H9 (cell line): ENCODE data around the gene DHRS9. TPM values are rescaled to one million over a fixed set of nuclear protein-coding genes. Genes with fewer than 3 reads are reported as not detected.
"Not testable (repeated sequence)": the region's sequence is repeated elsewhere in the genome, so short reads cannot be mapped to it uniquely, and the experiment has no call there.

ENCODE experiments used
- DNase-seq: peaks from one replicate; pipeline ENCODE4 v3.0.0-alpha.2; 2017
- H2AFZ ChIP-seq: one replicate; pipeline ENCODE4 v1.6.1; 2013; ENCODE audit warnings: mild to moderate bottlenecking, low read length, control low read depth, moderate library complexity
- H2AK5ac ChIP-seq: 2 replicates; pipeline ENCODE4 v1.6.1; 2013; ENCODE audit warnings: low read length, control low read depth, mixed read lengths; ENCODE audit not compliant: insufficient read length
- H2BK120ac ChIP-seq: one replicate; pipeline ENCODE4 v1.6.1; 2013; ENCODE audit warnings: low read depth, mild to moderate bottlenecking, low read length, control low read depth, inconsistent platforms; ENCODE audit not compliant: poor library complexity, severe bottlenecking
- H2BK12ac ChIP-seq: 2 replicates; pipeline ENCODE4 v1.6.1; 2013; ENCODE audit warnings: low read length, control low read depth, mixed read lengths, low read depth; ENCODE audit not compliant: insufficient read length
- H2BK15ac ChIP-seq: 2 replicates; pipeline ENCODE4 v1.6.1; 2013; ENCODE audit warnings: low read depth, low read length, control low read depth
- H2BK20ac ChIP-seq: one replicate; pipeline ENCODE4 v1.6.1; 2013; ENCODE audit warnings: low read depth, mild to moderate bottlenecking, low read length, control low read depth, inconsistent platforms; ENCODE audit not compliant: poor library complexity, severe bottlenecking
- H2BK5ac ChIP-seq: 2 replicates; pipeline ENCODE4 v1.6.1; 2013; ENCODE audit warnings: low read length, control low read depth, mixed read lengths; ENCODE audit not compliant: insufficient read length
- H3K14ac ChIP-seq: 2 replicates; pipeline ENCODE4 v1.6.1; 2013; ENCODE audit warnings: low read length, control low read depth; ENCODE audit not compliant: insufficient read depth
- H3K18ac ChIP-seq: 2 replicates; pipeline ENCODE4 v1.6.1; 2013; ENCODE audit warnings: low read depth, mild to moderate bottlenecking, mixed read lengths, low read length, control low read depth; ENCODE audit not compliant: insufficient read length
- H3K23ac ChIP-seq: 2 replicates; pipeline ENCODE4 v1.6.1; 2013; ENCODE audit warnings: low read length, control low read depth, mixed read lengths, low read depth; ENCODE audit not compliant: insufficient read length
- H3K23me2 ChIP-seq: 2 replicates; pipeline ENCODE4 v1.6.1; 2013; ENCODE audit warnings: low read depth, mild to moderate bottlenecking, mixed read lengths, low read length, control low read depth; ENCODE audit not compliant: insufficient read length, poor library complexity, severe bottlenecking
- H3K27ac ChIP-seq: 2 replicates; pipeline ENCODE4 v1.5.1; 2013; ENCODE audit warnings: low read length, control low read depth, mixed read lengths, low read depth; ENCODE audit not compliant: insufficient read length
- H3K27me3 ChIP-seq: 2 replicates; pipeline ENCODE4 v1.6.1; 2013; ENCODE audit warnings: low read length, control low read depth, inconsistent platforms; ENCODE audit not compliant: insufficient read depth
- H3K4ac ChIP-seq: 2 replicates; pipeline ENCODE4 v1.6.1; 2013; ENCODE audit warnings: low read depth, mild to moderate bottlenecking, control low read depth, inconsistent platforms, low read length, moderate library complexity
- H3K4me1 ChIP-seq: 2 replicates; pipeline ENCODE4 v1.6.1; 2013; ENCODE audit warnings: low read length, control low read depth, inconsistent platforms; ENCODE audit not compliant: insufficient read depth
- H3K4me2 ChIP-seq: 2 replicates; pipeline ENCODE4 v1.6.1; 2013; ENCODE audit warnings: low read length, control low read depth, mixed read lengths; ENCODE audit not compliant: insufficient read length, insufficient read depth
- H3K56ac ChIP-seq: 2 replicates; pipeline ENCODE4 v1.6.1; 2013; ENCODE audit warnings: low read depth, mild to moderate bottlenecking, mixed read lengths, low read length, control low read depth; ENCODE audit not compliant: insufficient read length
- H3K79me1 ChIP-seq: 2 replicates; pipeline ENCODE4 v1.6.1; 2013; ENCODE audit warnings: low read depth, mild to moderate bottlenecking, moderate library complexity, low read length, control low read depth, inconsistent platforms; ENCODE audit not compliant: insufficient read depth, poor library complexity, severe bottlenecking
- H3K79me2 ChIP-seq: 2 replicates; pipeline ENCODE4 v1.6.1; 2013; ENCODE audit warnings: low read length, control low read depth, inconsistent platforms; ENCODE audit not compliant: insufficient read depth
- H3K9ac ChIP-seq: 2 replicates; pipeline ENCODE4 v1.6.1; 2013; ENCODE audit warnings: low read length, control low read depth, mixed read lengths; ENCODE audit not compliant: insufficient read length; ENCODE audit errors: extremely low read depth
- H3K9me3 ChIP-seq: one replicate; pipeline ENCODE4 v1.6.1; 2013; ENCODE audit warnings: low read depth, low read length, inconsistent platforms; ENCODE audit not compliant: control insufficient read depth
- H3T11ph ChIP-seq: one replicate; pipeline ENCODE4 v1.6.1; 2013; ENCODE audit warnings: mild to moderate bottlenecking, low read length, control low read depth, inconsistent platforms
- H4K20me1 ChIP-seq: one replicate; pipeline ENCODE4 v1.6.1; 2013; ENCODE audit not compliant: control insufficient read depth, insufficient read length, insufficient read depth
- H4K5ac ChIP-seq: 2 replicates; pipeline ENCODE4 v1.6.1; 2013; ENCODE audit warnings: low read depth, mild to moderate bottlenecking, mixed read lengths, low read length, control low read depth; ENCODE audit not compliant: insufficient read length
- H4K8ac ChIP-seq: replicated peaks from 2 replicates; pipeline ENCODE4 v1.6.1; 2013; ENCODE audit warnings: low read length, control low read depth, mixed read lengths, low read depth; ENCODE audit not compliant: insufficient read length
- H4K91ac ChIP-seq: 2 replicates; pipeline ENCODE4 v1.6.1; 2013; ENCODE audit warnings: low read depth, mild to moderate bottlenecking, moderate library complexity, mixed read lengths, low read length, control low read depth; ENCODE audit not compliant: insufficient read length
- H3K27ac Mint-ChIP-seq, 3 experiments: 2 replicates in 2 of 3; 3 replicates in 1 of 3; pipeline ENCODE4 v1.8.0; 2020 to 2021; ENCODE audit warnings: mixed read lengths in 3 of 3, mild to moderate bottlenecking in 1 of 3, moderate library complexity in 1 of 3
- H3K27me3 Mint-ChIP-seq: 2 replicates; pipeline ENCODE4 v1.8.0; 2021; ENCODE audit warnings: low read depth, mild to moderate bottlenecking, moderate library complexity, mixed read lengths
- H3K36me3 Mint-ChIP-seq, 3 experiments: 2 replicates in 2 of 3; 3 replicates in 1 of 3; pipeline ENCODE4 v1.8.0; 2020 to 2021; ENCODE audit warnings: low read depth in 3 of 3, mixed read lengths in 3 of 3; ENCODE audit not compliant: insufficient read depth in 1 of 3
- H3K4me1 Mint-ChIP-seq, 2 experiments: 2 replicates each; pipeline ENCODE4 v1.8.0; 2020; ENCODE audit warnings: mixed read lengths in 2 of 2
- H3K4me3 Mint-ChIP-seq, 2 experiments: 2 replicates in 1 of 2; 3 replicates in 1 of 2; pipeline ENCODE4 v1.8.0; 2020 to 2021; ENCODE audit warnings: mild to moderate bottlenecking in 2 of 2, mixed read lengths in 2 of 2, moderate library complexity in 1 of 2
- H3K9me3 Mint-ChIP-seq, 2 experiments: 2 replicates in 1 of 2; 3 replicates in 1 of 2; pipeline ENCODE4 v1.8.0; 2020; ENCODE audit warnings: mild to moderate bottlenecking in 2 of 2, mixed read lengths in 2 of 2, moderate library complexity in 1 of 2
- WGBS: extraction: QIAGEN DNeasy Blood & Tissue Kit; methylation state at CpG from one replicate; pipeline ENCODE4 v1.1.7; 2013; ENCODE audit warnings: missing lambda C conversion rate, low lambda C conversion rate, mixed read lengths; ENCODE audit not compliant: insufficient read length; ENCODE audit errors: extremely low coverage; 5-methylcytosine and 5-hydroxymethylcytosine counted together
- total RNA-seq: library from RNA; stranded (reverse); gene quantifications from 2 replicates; pipeline ENCODE4 v1.2.1, GENCODE V29; 2021
- TF ChIP-seq, protein P1 (sequence below): fragments of 200-600 bp; sonication (generic); conservative IDR thresholded peaks from 3 replicates; pipeline ENCODE4 v1.8.0; 2021; ENCODE audit warnings: antibody characterized with exemption, mild to moderate bottlenecking

DHRS9 gene
- total RNA-seq, 1 experiment from 2014 or later: not detected

DNA sequence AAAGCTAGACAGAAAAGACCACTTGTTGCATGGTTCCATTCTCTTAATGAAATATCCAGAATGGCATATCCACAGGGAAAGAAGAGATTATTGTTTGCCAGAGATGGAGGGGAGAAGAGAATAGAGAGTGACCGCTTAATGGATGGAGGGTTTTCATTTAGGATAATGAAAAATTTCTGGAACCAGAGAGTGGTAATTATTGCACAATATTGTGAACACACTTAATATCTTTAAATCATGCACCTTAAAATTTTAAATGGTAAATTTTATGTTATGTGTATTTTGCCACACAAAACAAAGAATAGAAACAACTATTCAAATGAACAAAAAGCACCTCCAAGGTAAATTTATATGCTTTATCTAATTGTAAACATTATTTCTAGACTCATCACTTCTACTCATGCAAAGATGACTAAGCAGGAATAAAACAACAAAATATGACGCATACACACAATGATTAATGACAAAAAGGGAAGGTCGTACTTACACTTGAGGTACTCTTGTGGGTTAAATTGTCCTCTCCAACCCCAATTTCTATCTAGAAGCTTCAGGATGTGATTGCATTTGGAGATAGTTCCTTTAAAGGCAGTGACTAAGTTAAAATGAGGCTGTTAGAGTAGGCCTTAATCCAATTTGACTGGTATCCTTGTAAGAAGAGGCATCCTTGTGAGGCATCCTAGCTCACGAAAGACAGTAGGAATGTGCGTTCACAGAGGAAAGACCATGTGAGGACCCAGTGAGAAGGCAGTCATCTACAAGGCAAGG, 18.7 kb upstream of the DHRS9 start:
- H3K4me1 Mint-ChIP-seq: no peaks in the 10 kb centered on the region
- no peak overlapping the region for H3K4ac ChIP-seq
- H3K23ac ChIP-seq: no peak overlapping the region
- H3K18ac ChIP-seq: no peak overlapping the region
- H3T11ph ChIP-seq: no peak overlapping the region
- H3K4me1 ChIP-seq: no peaks in the 10 kb centered on the region
- no peaks in the 10 kb centered on the region for H3K79me1 ChIP-seq
- no peak overlapping the region for H3K56ac ChIP-seq
- TF ChIP-seq, protein P1, sequence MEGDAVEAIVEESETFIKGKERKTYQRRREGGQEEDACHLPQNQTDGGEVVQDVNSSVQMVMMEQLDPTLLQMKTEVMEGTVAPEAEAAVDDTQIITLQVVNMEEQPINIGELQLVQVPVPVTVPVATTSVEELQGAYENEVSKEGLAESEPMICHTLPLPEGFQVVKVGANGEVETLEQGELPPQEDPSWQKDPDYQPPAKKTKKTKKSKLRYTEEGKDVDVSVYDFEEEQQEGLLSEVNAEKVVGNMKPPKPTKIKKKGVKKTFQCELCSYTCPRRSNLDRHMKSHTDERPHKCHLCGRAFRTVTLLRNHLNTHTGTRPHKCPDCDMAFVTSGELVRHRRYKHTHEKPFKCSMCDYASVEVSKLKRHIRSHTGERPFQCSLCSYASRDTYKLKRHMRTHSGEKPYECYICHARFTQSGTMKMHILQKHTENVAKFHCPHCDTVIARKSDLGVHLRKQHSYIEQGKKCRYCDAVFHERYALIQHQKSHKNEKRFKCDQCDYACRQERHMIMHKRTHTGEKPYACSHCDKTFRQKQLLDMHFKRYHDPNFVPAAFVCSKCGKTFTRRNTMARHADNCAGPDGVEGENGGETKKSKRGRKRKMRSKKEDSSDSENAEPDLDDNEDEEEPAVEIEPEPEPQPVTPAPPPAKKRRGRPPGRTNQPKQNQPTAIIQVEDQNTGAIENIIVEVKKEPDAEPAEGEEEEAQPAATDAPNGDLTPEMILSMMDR: no peak
- no peak overlapping the region for H3K4me2 ChIP-seq
- peaks cover 13 to 16% of the 10 kb centered on the region in 2 experiments for H3K9me3 Mint-ChIP-seq
- no peaks in the 10 kb centered on the region for H3K23me2 ChIP-seq
- no peak overlapping the region for H2AFZ ChIP-seq
- H3K27me3 ChIP-seq: no peaks in the 10 kb centered on the region
- no peak overlapping the region for H4K8ac ChIP-seq
- no peak overlapping the region for H2BK15ac ChIP-seq
- WGBS: no CpG with 5 or more reads among the region's 5 CpGs
- no peak overlapping the region for H3K27ac ChIP-seq
- no peak overlapping the region for H3K9ac ChIP-seq
- no peak overlapping the region for H2BK5ac ChIP-seq
- no peaks in the 10 kb centered on the region for H3K9me3 ChIP-seq
- no peak overlapping the region for H3K27ac Mint-ChIP-seq
- H3K79me2 ChIP-seq: no peaks in the 10 kb centered on the region
- DNase-seq: no peak
- H3K27me3 Mint-ChIP-seq: no peaks in the 10 kb centered on the region; the same call in 1 of the 2 replicates
- no peak overlapping the region for H3K4me3 Mint-ChIP-seq
- H2BK12ac ChIP-seq: no peak overlapping the region
- no peak overlapping the region for H4K5ac ChIP-seq
- H2BK120ac ChIP-seq: no peak overlapping the region
- H2BK20ac ChIP-seq: no peak overlapping the region
- H2AK5ac ChIP-seq: no peak overlapping the region
- H3K14ac ChIP-seq: no peak overlapping the region
- H4K20me1 ChIP-seq: no peaks in the 10 kb centered on the region
- H4K91ac ChIP-seq: no peak overlapping the region
- H3K36me3 Mint-ChIP-seq: peaks cover 9 to 13% (median 10%) of the 10 kb centered on the region in 3 experiments; a peak in 5 of 7 replicates

DNA sequence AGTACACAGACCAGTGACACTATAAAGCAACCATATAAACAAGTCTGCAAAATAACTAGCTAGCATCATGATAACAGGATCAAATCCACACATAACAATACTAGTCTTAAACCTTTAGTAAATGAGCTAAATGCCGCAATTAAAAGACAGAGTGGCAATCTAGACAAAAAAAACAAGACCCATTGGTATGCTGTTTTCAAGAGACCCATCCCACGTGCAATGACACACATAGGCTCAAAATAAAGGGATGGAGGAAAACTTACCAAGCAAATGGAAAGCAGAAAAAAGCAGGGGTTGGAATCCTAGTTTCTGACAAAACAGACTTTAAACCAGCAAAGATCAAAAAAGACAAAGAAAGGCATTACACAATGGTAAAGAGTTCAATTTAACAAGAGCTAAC, 14.8 kb upstream of the DHRS9 start:
- not testable (repeated sequence) for H4K5ac ChIP-seq, H2BK5ac ChIP-seq, H2BK20ac ChIP-seq, H3K27ac Mint-ChIP-seq, DNase-seq, H3K27me3 Mint-ChIP-seq, H3K4me1 ChIP-seq, H4K8ac ChIP-seq, H2AK5ac ChIP-seq, H4K91ac ChIP-seq, H3K79me2 ChIP-seq, H3K4ac ChIP-seq, H3K4me1 Mint-ChIP-seq, H2AFZ ChIP-seq, H4K20me1 ChIP-seq, H2BK12ac ChIP-seq, H3K79me1 ChIP-seq, H3K27ac ChIP-seq, H3K9ac ChIP-seq, H3K27me3 ChIP-seq, H2BK15ac ChIP-seq, H2BK120ac ChIP-seq, H3K23ac ChIP-seq, H3T11ph ChIP-seq, H3K14ac ChIP-seq, H3K23me2 ChIP-seq, H3K9me3 ChIP-seq, H3K18ac ChIP-seq, H3K4me3 Mint-ChIP-seq, H3K56ac ChIP-seq, H3K4me2 ChIP-seq
- Mint-ChIP-seq H3K9me3 (peaks cover 26 to 32% of the 10 kb centered on the region in 2 experiments), H3K36me3 (peaks cover 9 to 13% (median 10%) of the 10 kb centered on the region in 3 experiments; a peak in 5 of 7 replicates)
- no CpG with 5 or more reads among the region's 2 CpGs for WGBS
